ENCODE measurements around the gene NHS.

NHS gene

DNA sequence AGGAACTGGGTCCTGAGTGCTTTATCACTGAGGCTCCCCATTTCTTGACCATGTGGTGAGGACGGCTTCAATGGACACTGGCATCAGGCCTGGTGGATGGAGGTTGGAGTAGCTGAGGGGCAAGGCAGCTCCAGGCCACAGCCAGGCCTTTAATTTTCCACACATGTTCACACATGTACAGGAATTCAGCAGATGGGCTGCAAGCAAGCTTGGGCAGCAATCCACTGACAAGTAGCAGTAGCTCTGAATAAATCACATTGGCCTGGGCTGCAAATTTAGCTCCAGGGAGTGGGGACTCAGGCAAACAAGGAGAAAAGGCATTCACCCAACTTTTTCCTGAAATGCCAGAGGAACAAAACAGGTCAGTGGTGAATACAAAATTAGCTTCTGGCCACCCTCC lies 254.5 kb downstream of the NHS start:
- TF ChIP-seq, protein P1, sequence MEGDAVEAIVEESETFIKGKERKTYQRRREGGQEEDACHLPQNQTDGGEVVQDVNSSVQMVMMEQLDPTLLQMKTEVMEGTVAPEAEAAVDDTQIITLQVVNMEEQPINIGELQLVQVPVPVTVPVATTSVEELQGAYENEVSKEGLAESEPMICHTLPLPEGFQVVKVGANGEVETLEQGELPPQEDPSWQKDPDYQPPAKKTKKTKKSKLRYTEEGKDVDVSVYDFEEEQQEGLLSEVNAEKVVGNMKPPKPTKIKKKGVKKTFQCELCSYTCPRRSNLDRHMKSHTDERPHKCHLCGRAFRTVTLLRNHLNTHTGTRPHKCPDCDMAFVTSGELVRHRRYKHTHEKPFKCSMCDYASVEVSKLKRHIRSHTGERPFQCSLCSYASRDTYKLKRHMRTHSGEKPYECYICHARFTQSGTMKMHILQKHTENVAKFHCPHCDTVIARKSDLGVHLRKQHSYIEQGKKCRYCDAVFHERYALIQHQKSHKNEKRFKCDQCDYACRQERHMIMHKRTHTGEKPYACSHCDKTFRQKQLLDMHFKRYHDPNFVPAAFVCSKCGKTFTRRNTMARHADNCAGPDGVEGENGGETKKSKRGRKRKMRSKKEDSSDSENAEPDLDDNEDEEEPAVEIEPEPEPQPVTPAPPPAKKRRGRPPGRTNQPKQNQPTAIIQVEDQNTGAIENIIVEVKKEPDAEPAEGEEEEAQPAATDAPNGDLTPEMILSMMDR (IDR thresholded peaks at IDR 0.05; ENCODE audit: borderline replicate concordance, control extremely low read depth, extremely low read depth, insufficient read depth, missing control alignments): no peak
- in situ Hi-C loops (cut with MboI; ENCODE audit: low sequenced_read_pairs, unreplicated experiment): no loop called here
- DNase-seq (ENCODE audit: low spot score): no peak

DNA sequence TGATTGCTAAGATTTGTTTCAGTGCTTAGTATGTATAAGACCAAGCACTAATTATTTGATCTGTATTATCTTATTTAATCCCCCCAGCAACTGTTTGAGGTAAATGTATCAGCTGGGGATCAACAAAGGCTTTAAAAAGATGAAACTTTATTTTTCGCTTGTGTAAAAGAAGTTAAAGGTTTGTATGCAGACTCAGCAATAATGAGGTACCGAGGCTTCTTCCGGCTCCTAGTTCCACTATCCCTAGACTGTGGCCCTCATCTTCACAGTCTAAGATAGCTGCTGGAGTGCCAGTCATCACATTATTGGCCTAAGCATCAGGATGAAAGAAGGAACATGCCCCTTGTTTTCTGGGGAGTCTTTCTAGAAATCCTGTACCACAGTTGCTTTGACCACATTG lies 256.6 kb downstream of the NHS start:
- DNase-seq (ENCODE audit: low spot score): no peak
- TF ChIP-seq, protein P1 (IDR thresholded peaks at IDR 0.05; ENCODE audit: borderline replicate concordance, control extremely low read depth, extremely low read depth, insufficient read depth, missing control alignments): no peak
- in situ Hi-C loops (cut with MboI; ENCODE audit: low sequenced_read_pairs, unreplicated experiment): no loop called here

DNA sequence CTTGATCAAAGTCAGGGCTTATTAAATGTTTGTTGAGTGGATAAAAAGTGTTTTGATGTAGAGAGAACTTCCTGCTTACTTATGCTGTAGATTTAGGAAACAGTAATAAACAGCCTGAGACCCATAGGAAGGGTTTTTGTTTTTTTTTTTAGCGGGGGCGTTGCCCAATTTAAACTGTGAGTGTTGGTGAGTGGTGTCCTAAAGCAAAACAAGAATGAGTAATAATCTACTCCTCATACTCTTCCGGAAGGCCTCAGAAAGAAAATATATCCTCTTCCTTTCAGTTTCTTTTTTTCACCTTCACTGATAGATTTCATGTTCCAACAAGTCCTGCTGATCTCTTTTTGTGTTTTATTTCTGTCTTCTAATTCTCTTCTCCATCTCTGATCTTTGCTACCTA lies 257.9 kb downstream of the NHS start:
- TF ChIP-seq, protein P1 (IDR thresholded peaks at IDR 0.05; ENCODE audit: borderline replicate concordance, control extremely low read depth, extremely low read depth, insufficient read depth, missing control alignments): no peak
- no peak for DNase-seq (ENCODE audit: low spot score)
- in situ Hi-C loops (cut with MboI; ENCODE audit: low sequenced_read_pairs, unreplicated experiment): no loop called here

- TF ChIP-seq, protein P1 (IDR thresholded peaks at IDR 0.05; ENCODE audit: borderline replicate concordance, control extremely low read depth, extremely low read depth, insufficient read depth, missing control alignments): no peak
- in situ Hi-C loops (cut with MboI; ENCODE audit: low sequenced_read_pairs, unreplicated experiment): no loop called here
- no peak for DNase-seq (ENCODE audit: low spot score)
Measured at GRCh38 chrX:17633546-17633945, 258.5 kb downstream of the NHS start.

GRCh38 chrX:17634542-17635207 lies 259.7 kb downstream of the NHS start:
- in situ Hi-C loops (cut with MboI; ENCODE audit: low sequenced_read_pairs, unreplicated experiment): no loop called here
- DNase-seq (ENCODE audit: low spot score): no peak
- TF ChIP-seq, protein P1 (IDR thresholded peaks at IDR 0.05; ENCODE audit: borderline replicate concordance, control extremely low read depth, extremely low read depth, insufficient read depth, missing control alignments): no peak

- no peak for DNase-seq (ENCODE audit: low spot score)
- in situ Hi-C loops (cut with MboI; ENCODE audit: low sequenced_read_pairs, unreplicated experiment): no loop called here
Measured at GRCh38 chrX:17635231-17635630, 260.2 kb downstream of the NHS start.

More at GRCh38 chrX:17635231-17635630, 260.2 kb downstream of the NHS start:
- TF ChIP-seq, protein P1 (IDR thresholded peaks at IDR 0.05; ENCODE audit: borderline replicate concordance, control extremely low read depth, extremely low read depth, insufficient read depth, missing control alignments): no peak

All from GM13976 (cell line).